C1 segment of cervical spinal cord (tissue), 14 donors: Measurements from ENCODE around the gene STRN4.

Source experiments
- DNase-seq, 14 donors: peaks; one replicate each; lab custom pipeline; 2025; lab: John Stamatoyannopoulos, UW

The STRN4 gene

GRCh38 chr19:46674416-46675178 lies 71.7 kb downstream of the STRN4 start:
- DNase-seq, result no peak

DNA sequence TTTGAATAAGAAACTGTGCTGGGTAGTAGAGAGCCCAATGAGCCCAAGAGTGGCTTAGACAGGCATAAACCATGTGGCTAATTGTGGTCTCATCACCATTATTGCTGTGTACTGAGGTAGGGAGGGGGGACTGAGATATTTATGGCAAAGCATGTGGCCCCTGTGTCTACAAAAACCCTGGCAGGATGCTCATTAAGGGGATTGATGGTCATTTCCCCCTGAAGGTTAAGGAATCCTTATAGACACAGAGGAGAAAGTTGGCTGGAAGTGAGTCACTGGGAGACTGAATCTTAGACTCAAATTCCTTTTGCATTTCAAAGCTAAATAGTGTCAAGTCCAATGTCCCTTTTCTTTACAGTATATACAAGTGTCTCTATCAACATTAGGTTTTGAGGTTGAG lies 75.4 kb downstream of the STRN4 start:
- no peak for DNase-seq
